Measurements from ENCODE around the gene NUBP2. TPM values are rescaled to one million over a fixed set of nuclear protein-coding genes. Genes with fewer than 3 reads are reported as not detected.

NUBP2 gene, protein sequence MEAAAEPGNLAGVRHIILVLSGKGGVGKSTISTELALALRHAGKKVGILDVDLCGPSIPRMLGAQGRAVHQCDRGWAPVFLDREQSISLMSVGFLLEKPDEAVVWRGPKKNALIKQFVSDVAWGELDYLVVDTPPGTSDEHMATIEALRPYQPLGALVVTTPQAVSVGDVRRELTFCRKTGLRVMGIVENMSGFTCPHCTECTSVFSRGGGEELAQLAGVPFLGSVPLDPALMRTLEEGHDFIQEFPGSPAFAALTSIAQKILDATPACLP
- 10 to 100 TPM; 47.9 to 81.8 TPM for total RNA-seq

DNA sequence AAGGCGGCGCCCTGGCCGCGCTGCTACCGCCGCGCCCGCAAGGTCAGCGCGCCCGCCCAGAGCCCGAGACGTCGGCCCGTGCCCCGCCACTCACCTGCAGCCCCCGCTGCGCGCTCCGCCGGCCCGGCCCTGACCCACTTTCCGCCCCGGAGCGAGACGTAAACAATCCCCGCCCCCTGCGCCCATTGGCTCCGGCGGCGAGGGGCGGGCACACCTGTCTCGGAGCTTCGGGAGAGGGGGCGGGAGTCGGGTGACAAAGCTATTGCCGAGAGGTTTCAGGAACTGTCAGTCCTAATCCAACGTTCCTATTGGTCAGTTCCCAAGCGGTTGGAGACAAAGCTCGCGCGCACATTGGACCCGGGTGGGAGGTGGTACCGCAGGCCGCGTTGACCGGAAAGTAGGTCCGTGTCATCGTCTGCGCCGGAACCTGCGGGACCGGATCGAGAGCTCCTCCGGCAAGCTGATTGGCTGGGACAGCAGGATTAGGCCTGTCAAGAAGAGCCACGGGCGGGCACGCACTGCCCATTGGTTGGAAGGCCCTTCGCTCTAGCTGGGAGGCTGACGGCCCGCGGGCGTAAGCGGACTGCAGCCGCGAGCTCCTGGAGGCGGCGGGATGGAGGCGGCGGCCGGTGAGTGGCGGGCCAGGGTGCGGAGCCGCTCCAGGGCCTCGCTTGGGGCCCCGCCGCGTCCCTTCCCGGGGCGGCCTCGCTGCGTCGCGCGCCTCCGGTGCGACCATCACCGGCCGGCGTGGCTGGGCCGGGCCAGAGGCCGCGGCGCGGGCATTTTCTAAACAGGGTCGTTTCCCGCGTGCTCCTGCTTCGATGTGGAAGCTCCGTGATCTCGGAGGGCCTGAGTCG lies at the start of gene NUBP2, which contains the start of gene SPSB3:
Gene NUBP2 (plus strand): TSS at position 553 of the 857 bp plus-strand sequence. CDS start 61 bp downstream, at position 614.
Gene SPSB3 (minus strand): TSS at position 164 of the 857 bp plus-strand sequence. CDS start 1,088 bp downstream, outside the sequence.
- no peaks in the 10 kb centered on the region for H3K27me3 Mint-ChIP-seq

DNA sequence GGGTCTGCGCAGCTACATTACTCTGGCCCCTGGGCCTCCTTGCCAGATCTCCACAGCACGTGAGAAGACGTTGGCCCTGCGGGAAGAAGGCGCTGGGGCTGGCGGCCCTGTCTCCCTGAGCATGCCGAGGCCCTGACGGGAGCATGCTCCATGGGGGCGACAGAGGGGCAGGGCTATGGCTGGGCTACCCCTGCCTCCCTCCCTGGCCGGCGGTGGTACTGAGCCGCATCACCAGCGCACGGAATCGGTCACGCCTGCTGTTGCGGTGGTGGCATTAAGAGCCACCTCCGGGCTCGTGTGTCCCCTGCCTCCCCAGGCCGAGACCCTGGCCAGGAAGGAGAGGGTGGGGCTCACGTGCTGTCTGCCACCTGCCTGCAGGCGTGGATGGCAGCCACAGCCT lies 48.6 kb upstream of the NUBP2 start:
- Mint-ChIP-seq H3K27me3 (no peaks in the 10 kb centered on the region), H3K9me3 (no peaks in the 10 kb centered on the region), H3K36me3 (no peaks in the 10 kb centered on the region), H3K27ac (no peak overlapping the region), H3K4me1 (ENCODE audit: low read depth in 2 of 2) (no peaks in the 10 kb centered on the region), H3K4me3 (no peak overlapping the region)
- ATAC-seq (no peak), DNase-seq (ENCODE audit: low spot score) (no peak)

More for the DNA sequence above, at the start of gene NUBP2, which contains the start of gene SPSB3:
- peak; percentile 94 to 95 for ATAC-seq
- peak; percentile 100 for DNase-seq (ENCODE audit: low spot score)
- Mint-ChIP-seq H3K36me3 (no peaks in the 10 kb centered on the region), H3K4me3 (peak within 1 kb of the TSS; percentile 94), H3K4me1 (ENCODE audit: low read depth in 2 of 2) (peaks cover 14 to 15% of the 10 kb centered on the region in 2 donors), H3K9me3 (no peaks in the 10 kb centered on the region), H3K27ac (peak within 1 kb of the TSS; percentile 62 to 69)

DNA sequence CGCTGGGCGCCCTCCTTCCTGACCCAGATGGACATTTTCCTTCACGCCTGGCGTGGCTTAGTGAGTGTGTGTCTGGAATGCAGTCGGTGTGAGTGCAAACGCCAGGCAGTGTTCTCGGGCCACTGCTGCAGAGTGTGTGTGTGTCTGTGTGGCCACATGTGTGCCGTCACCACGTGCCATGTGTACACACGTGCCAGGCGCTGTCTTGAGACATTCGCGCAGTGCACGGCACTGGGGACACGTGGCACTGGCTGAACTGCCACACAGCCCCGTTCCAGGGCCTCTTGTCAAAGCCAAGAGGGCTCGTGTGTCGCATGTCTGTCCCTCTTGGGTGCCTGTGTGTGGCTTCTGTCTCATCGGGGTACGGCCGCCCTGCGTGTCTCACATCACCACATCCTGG lies 47.9 kb upstream of the NUBP2 start:
- DNase-seq (ENCODE audit: low spot score), result no peak
- no peak for ATAC-seq
- Mint-ChIP-seq H3K27ac (no peak overlapping the region), H3K4me3 (no peak overlapping the region), H3K27me3 (no peaks in the 10 kb centered on the region), H3K9me3 (no peaks in the 10 kb centered on the region), H3K36me3 (no peaks in the 10 kb centered on the region), H3K4me1 (ENCODE audit: low read depth in 2 of 2) (no peaks in the 10 kb centered on the region)

DNA sequence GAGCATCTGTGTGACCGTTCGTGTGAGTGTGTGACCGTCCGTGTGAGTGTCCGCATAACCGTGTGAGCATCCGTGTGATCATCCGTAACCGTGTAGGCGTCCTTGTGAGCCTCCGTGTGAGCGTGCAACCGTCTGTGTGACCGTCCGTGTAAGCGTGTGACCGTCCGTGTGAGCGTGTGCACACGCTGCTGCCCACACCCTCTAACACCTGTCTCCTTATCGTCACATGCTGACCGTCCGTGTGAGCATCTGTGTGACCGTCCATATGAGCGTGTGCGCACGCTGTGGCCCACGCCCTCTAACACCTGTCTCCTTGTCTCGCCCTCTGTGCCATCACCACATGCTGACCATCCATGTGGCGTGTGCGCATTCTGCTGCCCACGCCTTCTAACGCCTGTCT lies 42.5 kb upstream of the NUBP2 start:
- H3K9me3 Mint-ChIP-seq, result no peaks in the 10 kb centered on the region
- peak in 1 of 2 donors; percentile 37 for ATAC-seq

DNA sequence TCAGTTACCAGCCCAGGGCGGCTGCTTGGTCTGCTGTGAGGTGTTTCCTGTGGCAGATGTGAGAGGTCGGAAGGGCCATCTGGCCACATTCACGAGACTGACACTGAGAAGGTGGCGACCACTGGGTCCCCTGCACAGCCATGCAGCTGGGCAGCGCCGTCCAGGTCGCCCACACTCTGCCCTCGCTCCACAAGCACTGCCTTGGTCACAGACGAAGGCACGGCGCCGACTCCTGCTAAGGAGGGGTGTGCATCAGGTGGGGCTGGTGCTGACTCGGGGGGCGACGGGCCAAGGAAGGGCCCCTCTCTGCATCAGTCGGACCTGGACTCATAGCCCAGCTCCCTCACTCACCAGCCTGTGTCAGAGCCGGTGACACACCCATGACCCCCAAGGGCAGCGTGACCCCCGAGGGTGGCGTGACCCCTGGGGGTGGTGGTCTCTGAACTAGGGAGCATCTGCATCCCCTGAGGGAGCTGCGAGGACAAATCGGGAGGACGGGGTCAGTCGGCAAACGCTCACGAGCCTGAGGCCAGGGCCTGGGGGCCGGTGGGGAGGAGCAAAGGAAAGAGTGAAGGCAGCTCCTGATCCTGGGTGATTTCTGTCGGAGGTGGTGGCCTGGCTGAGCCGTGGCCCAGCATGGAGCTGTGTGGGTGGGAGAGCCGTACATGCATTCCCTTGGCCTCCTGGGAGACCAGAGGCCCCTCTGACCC lies 41.8 kb upstream of the NUBP2 start:
- Mint-ChIP-seq H3K9me3 (no peaks in the 10 kb centered on the region), H3K4me1 (ENCODE audit: low read depth in 2 of 2) (no peaks in the 10 kb centered on the region), H3K27me3 (no peaks in the 10 kb centered on the region), H3K36me3 (no peaks in the 10 kb centered on the region), H3K4me3 (no peak overlapping the region), H3K27ac (no peak overlapping the region)
- DNase-seq (ENCODE audit: low spot score) (no peak), ATAC-seq (no peak)

More for the DNA sequence above, 42.5 kb upstream of the NUBP2 start:
- no peak overlapping the region for H3K4me3 Mint-ChIP-seq
- H3K27ac Mint-ChIP-seq, result no peak overlapping the region
- no peaks in the 10 kb centered on the region for H3K36me3 Mint-ChIP-seq
- no peaks in the 10 kb centered on the region for H3K4me1 Mint-ChIP-seq (ENCODE audit: low read depth in 2 of 2)
- DNase-seq (ENCODE audit: low spot score), result no peak
- H3K27me3 Mint-ChIP-seq, result no peaks in the 10 kb centered on the region

DNA sequence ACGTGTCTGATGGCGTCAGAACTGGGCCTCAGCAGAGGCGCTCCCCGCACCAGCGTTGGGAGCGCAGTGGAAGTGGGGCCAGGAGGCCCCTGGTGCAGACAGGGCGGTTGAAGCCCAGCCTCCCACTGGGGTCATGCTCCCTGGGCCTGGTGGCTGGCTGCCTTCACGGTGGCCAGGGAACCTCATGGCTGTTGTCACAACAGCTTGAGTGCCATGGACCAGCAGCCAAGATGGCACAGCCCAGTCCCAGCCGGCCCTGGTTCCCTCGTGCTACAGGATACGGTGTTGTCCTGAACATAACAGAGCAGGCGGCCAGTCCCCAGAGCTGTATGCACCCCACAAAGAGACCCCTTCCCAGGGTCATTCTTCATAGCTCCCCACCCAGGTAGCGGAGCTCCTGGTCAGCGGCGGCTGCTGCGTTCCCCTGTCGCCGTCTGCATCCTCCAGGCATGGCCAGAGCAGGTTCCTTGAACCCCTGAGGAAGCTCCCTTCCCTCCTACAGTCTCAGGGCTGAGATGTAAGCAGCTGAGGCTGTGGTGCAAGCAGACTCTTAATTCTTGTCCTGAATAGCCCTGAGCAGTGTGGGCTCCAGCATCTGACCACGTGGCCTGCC lies 41.1 kb upstream of the NUBP2 start:
- DNase-seq (ENCODE audit: low spot score) (no peak), ATAC-seq (peak in 1 of 2 donors; percentile 21)
- no peak overlapping the region for H3K27ac Mint-ChIP-seq
- H3K4me3 Mint-ChIP-seq, result no peak overlapping the region
- H3K4me1 Mint-ChIP-seq (ENCODE audit: low read depth in 2 of 2), result no peaks in the 10 kb centered on the region
- H3K27me3 Mint-ChIP-seq, result no peaks in the 10 kb centered on the region
- no peaks in the 10 kb centered on the region for H3K36me3 Mint-ChIP-seq
- H3K9me3 Mint-ChIP-seq, result no peaks in the 10 kb centered on the region

DNA sequence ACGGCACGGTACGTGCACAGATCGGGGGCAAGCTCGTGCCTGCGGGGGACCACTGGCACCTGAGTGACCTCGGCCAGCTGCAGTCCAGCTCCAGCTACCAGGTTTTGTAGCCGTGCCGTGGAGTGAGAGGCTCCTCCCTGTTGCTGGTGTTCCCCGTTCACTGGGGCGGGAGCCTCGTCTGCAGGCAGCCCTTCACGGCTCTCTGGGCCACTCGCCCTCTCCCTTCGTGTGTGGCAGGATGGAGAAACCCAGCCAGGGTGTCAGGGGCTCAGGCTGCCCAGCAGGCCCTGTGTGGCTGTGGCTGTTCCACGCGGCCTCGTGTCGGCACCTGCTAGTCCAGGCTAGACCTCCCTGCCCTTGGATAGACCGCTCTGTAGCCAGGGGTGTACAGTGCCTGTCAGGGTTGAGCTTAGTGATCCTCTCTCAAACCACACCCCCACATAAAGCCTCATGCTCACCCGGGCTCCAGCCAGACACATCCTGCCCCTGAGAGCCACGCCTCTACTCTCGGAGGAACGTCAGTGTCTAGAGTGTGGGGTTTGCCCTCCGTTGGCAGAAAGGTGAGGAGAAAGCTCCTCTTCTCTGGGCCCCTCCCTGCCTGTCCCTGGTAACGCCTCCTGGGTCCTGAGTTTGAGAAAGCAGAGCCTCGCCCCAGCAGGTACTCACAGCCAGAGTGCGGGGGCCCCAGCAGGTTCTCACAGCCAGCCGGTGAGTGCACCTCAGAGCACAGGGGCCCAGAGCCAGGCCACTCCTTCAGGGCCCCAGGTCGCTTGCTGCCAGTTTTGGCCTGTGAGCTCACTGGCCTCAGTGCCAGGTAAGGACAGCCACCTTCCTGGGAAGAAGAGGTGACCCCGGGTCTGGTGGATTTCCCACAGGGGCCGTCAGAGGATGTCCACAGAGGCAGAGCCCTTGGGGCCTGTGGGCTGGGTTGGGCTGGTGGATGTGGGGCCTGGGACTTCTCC lies 39.1 kb upstream of the NUBP2 start:
- DNase-seq (ENCODE audit: low spot score) (no peak), ATAC-seq (no peak)
- Mint-ChIP-seq H3K4me3 (no peak overlapping the region), H3K27ac (no peak overlapping the region), H3K4me1 (ENCODE audit: low read depth in 2 of 2) (no peaks in the 10 kb centered on the region), H3K36me3 (no peaks in the 10 kb centered on the region), H3K27me3 (no peaks in the 10 kb centered on the region), H3K9me3 (no peaks in the 10 kb centered on the region)

DNA sequence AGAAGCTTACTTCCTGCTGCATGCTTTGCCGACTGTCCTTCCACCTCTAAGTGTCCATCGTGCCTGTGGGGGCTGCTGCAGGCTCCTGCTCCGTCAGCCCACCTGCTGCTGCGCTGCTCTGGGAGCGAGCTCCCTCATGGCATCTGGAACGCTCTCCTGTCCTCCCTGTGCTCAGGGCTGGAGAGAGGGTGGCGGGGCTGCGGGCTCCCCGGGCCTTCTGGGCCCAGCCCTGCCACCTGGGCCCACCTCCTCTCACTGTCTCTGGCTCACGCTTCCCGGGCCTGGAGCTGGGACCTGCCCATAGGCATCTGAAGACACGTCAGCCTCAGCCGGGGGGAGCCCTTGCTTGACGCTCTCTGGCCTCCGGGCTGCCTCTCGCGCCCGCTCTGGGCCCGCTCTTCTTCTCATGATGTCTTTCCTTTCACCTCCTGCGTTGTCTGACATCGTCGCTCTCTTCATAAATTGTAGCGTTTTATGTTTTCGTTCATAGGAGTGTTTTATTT lies 38.4 kb upstream of the NUBP2 start:
- no peaks in the 10 kb centered on the region for H3K4me1 Mint-ChIP-seq (ENCODE audit: low read depth in 2 of 2)
- no peak overlapping the region for H3K27ac Mint-ChIP-seq
- H3K27me3 Mint-ChIP-seq, result no peaks in the 10 kb centered on the region
- no peaks in the 10 kb centered on the region for H3K36me3 Mint-ChIP-seq
- DNase-seq (ENCODE audit: low spot score) (no peak), ATAC-seq (no peak)
- H3K9me3 Mint-ChIP-seq, result no peaks in the 10 kb centered on the region
- no peak overlapping the region for H3K4me3 Mint-ChIP-seq

DNA sequence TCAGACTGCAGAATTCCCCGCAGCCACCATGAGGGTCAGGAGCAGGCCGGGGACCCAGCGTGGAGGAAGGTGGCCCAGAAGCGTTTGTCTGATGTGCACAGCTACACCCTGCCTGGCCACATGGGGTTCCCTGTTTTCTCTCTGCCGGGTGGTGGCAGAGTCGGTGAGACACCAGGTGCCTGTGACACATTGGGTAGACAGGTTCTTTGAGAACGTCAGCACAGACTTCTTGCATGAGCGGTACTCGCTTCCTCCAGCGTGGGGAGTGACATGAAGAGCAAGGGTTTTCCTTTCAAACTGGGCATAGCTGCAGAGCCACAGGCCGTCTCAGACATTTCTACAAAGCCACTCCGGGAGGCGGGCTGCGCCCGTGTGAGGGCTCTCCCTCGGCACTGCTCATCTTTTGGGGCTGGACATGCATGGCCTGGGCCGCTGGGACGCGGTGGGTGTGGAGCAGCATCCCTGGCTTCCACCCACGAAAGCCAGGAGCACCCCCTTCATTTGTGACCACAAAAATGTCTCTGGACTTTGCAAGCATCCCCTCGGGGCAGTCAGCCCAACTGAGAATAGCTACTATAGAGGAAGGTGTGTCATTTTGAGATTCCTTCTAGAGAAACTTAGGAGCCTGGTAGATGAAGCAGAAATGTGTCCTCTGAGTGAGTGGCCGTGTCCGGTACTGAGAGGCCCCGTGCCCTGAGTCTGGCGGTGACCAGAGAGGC lies 37.4 kb upstream of the NUBP2 start:
- Mint-ChIP-seq H3K36me3 (no peaks in the 10 kb centered on the region), H3K27me3 (no peaks in the 10 kb centered on the region), H3K9me3 (no peaks in the 10 kb centered on the region), H3K4me1 (ENCODE audit: low read depth in 2 of 2) (no peaks in the 10 kb centered on the region), H3K27ac (no peak overlapping the region), H3K4me3 (no peak overlapping the region)
- no peak for DNase-seq (ENCODE audit: low spot score)
- ATAC-seq, result no peak

DNA sequence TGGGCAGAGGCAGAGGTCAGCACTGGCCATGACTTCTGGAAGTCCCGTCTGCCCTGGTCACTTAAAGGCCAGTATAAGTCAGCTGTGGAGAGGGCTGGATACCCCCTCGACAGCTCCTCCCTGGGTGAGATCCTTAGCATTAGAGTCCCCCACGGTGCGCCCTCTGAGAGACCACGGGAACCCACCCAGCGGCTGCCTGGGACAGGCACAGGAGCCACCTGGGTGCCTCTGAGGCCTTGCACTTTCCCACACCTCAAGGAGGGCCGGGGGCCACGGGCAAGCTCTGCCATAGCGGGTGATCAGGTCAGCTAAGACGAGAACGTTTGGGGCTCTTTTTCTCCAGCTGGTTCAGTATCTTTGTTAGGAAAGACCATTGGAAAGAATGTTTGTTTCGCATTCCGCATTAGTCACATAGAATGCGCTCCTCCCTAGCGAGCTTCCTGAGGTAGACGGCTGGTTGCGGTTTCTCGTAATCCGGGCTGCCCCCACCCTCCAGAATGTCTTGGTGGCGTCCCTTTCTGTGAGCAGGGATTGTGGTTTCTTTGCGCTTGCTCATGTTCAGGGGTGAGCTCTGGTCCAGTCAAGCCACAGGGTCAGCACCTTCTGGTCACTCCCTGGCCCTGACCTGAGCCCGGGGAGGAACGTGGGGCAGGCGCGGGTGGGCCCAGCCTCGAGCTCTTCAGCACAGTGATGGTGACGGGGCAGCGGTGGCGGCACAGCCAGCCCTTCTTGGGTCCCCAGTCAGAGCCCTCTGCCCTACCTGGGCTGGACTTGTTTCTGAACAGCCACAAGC lies 36.7 kb upstream of the NUBP2 start:
- Mint-ChIP-seq H3K9me3 (no peaks in the 10 kb centered on the region), H3K27me3 (no peaks in the 10 kb centered on the region), H3K27ac (no peak overlapping the region), H3K4me1 (ENCODE audit: low read depth in 2 of 2) (no peaks in the 10 kb centered on the region), H3K36me3 (no peaks in the 10 kb centered on the region), H3K4me3 (no peak overlapping the region)
- no peak for ATAC-seq
- DNase-seq (ENCODE audit: low spot score), result no peak

DNA sequence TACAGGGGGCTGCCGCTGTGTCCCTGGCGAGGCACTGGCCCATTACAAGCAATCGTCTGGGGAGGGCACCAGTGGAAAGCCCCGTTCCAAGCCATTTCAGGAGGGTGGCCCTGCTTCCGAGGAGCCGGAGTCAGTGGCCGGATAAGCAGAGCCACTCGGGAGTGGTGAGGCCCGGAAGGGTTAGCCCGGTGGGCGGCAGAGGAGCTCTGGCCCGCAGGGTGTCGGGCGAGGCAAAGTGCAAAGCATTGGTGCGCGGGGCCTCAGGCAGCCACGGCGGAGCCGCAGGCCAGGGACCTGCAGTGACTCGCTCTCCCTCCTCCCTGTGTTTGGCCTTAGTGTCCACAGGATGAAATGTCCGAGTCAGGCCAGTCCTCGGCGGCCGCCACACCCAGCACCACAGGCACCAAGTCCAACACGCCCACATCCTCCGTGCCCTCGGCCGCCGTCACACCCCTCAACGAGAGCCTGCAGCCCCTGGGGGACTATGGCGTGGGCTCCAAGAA lies 36.0 kb upstream of the NUBP2 start:
- Mint-ChIP-seq H3K36me3 (no peaks in the 10 kb centered on the region), H3K27ac (no peak overlapping the region), H3K4me3 (no peak overlapping the region), H3K4me1 (ENCODE audit: low read depth in 2 of 2) (no peaks in the 10 kb centered on the region), H3K9me3 (no peaks in the 10 kb centered on the region), H3K27me3 (no peaks in the 10 kb centered on the region)
- ATAC-seq (no peak), DNase-seq (ENCODE audit: low spot score) (no peak)

Data from natural killer cell treated with Interleukin-12 subunit alpha and Interleukin-12 subunit beta and Interleukin-15 and Interleukin-18, amount 100 ng/mL, for 72 hours (primary cell).